SK-N-SH (cell line): ENCODE results near the gene UBXN2A. TPM values are rescaled to one million over a fixed set of nuclear protein-coding genes. Genes with fewer than 3 reads are reported as not detected.
A peak's percentile ranks its signal among the peaks of the same experiment; 100 is the strongest.

ENCODE experiments used
- CTCF ChIA-PET: fragments of 300-600, 350-600 bp; formaldehyde crosslinking; extraction: SDS; loops from one replicate; lab custom pipeline; 2021; lab: Yijun Ruan, JAX
- POLR2A ChIA-PET: fragments of 350-600 bp; sonication (Branson Sonifier 250); formaldehyde crosslinking; extraction: SDS; loops from one replicate; lab custom pipeline; 2020; ENCODE audit warnings: antibody characterized with exemption, inconsistent platforms; lab: Yijun Ruan, JAX
- DNase-seq: peaks from one replicate; pipeline ENCODE4 v3.0.0; 2012
- H2AFZ ChIP-seq: fragments of 200-600 bp; sonication (generic); 2 replicates; pipeline ENCODE4 v1.8.1; 2016; ENCODE audit warnings: antibody characterized with exemption, mild to moderate bottlenecking, low read depth
- H3F3A ChIP-seq: fragments of 200-600 bp; sonication (generic); replicated peaks from 2 replicates; pipeline ENCODE3; 2016; ENCODE audit warnings: antibody characterized with exemption, mild to moderate bottlenecking; ENCODE audit not compliant: insufficient read depth
- H3K27ac ChIP-seq, 2 experiments: fragments of 200-500 bp in 1 of 2; fragments of 200-600 bp in 1 of 2; sonication (Bioruptor generic) in 1 of 2; sonication (generic), shearing (Covaris generic) in 1 of 2; 2 replicates each; pipeline versions ENCODE4 v1.5.1 to v1.6.1; 2014 to 2016; ENCODE audit warnings: low read depth in 2 of 2, inconsistent platforms in 1 of 2, low read length in 1 of 2, mild to moderate bottlenecking in 1 of 2, mixed read lengths in 1 of 2
- H3K27me3 ChIP-seq: fragments of 200-600 bp; sonication (generic), shearing (Covaris generic); 2 replicates; pipeline ENCODE4 v1.6.1; 2016; ENCODE audit warnings: mixed run types; ENCODE audit not compliant: insufficient read depth
- H3K36me3 ChIP-seq, 2 experiments: fragments of 200-500 bp in 1 of 2; fragments of 200-600 bp in 1 of 2; sonication (Bioruptor generic) in 1 of 2; sonication (generic) in 1 of 2; replicated peaks in 1 of 2; 2 replicates each; pipeline versions ENCODE3 to v1.5.1; 2014 to 2016; ENCODE audit warnings: low read length in 1 of 2, mild to moderate bottlenecking in 1 of 2; ENCODE audit not compliant: insufficient read depth in 2 of 2, control insufficient read depth in 1 of 2
- H3K4me1 ChIP-seq, 2 experiments: fragments of 200-500 bp in 1 of 2; fragments of 200-600 bp in 1 of 2; sonication (Bioruptor generic) in 1 of 2; sonication (generic), shearing (Covaris generic) in 1 of 2; 2 replicates each; pipeline versions ENCODE4 v1.5.1 to v1.6.1; 2014 to 2016; ENCODE audit warnings: low read depth in 1 of 2, low read length in 1 of 2, mixed run types in 1 of 2; ENCODE audit not compliant: insufficient read depth in 2 of 2, control insufficient read depth in 1 of 2
- H3K4me2 ChIP-seq: fragments of 200-600 bp; sonication (generic), shearing (Covaris generic); 2 replicates; pipeline ENCODE4 v1.6.1; 2017; ENCODE audit warnings: mixed run types
- H3K4me3 ChIP-seq, 2 experiments: fragments of 200-500 bp in 1 of 2; fragments of 200-600 bp in 1 of 2; sonication (Bioruptor generic) in 1 of 2; sonication (generic), shearing (Covaris generic) in 1 of 2; 2 replicates each; pipeline versions ENCODE4 v1.5.1 to v1.8.1; 2014 to 2016; ENCODE audit warnings: low read depth in 2 of 2, inconsistent platforms in 1 of 2, low read length in 1 of 2, mild to moderate bottlenecking in 1 of 2, mixed read lengths in 1 of 2, moderate library complexity in 1 of 2
- H3K79me2 ChIP-seq: fragments of 200-600 bp; sonication (generic); 2 replicates; pipeline ENCODE4 v1.8.1; 2017; ENCODE audit warnings: mild to moderate bottlenecking; ENCODE audit not compliant: insufficient read depth
- H3K9ac ChIP-seq: fragments of 200-600 bp; sonication (generic); 2 replicates; pipeline ENCODE4 v1.6.1; 2017; ENCODE audit warnings: mixed run types
- H3K9me2 ChIP-seq: fragments of 200-600 bp; sonication (generic); 2 replicates; pipeline ENCODE4 v1.6.1; 2017; ENCODE audit warnings: mixed run types
- H3K9me3 ChIP-seq: fragments of 200-600 bp; sonication (generic); 2 replicates; pipeline ENCODE4 v1.6.1; 2017; ENCODE audit warnings: mixed run types, mild to moderate bottlenecking, moderate library complexity
- H4K20me1 ChIP-seq: fragments of 200-600 bp; sonication (generic); 2 replicates; pipeline ENCODE4 v1.6.1; 2017; ENCODE audit warnings: mild to moderate bottlenecking, mixed run types; ENCODE audit not compliant: insufficient read depth
- CTCF ChIP-seq: fragments of 200-600 bp; sonication (generic); IDR thresholded peaks from 2 replicates; pipeline ENCODE4 v1.6.1; 2017; ENCODE audit warnings: antibody characterized with exemption, mild to moderate bottlenecking, moderate library complexity
- ELF1 ChIP-seq: IDR thresholded peaks from 2 replicates; pipeline ENCODE4 v1.4.0; 2012
- EP300 ChIP-seq, 2 experiments: IDR thresholded peaks; 2 replicates each; pipeline versions ENCODE4 v1.4.0 to v1.6.1; 2012; ENCODE audit warnings: borderline replicate concordance in 1 of 2, low read depth in 1 of 2, low read length in 1 of 2
- EZH2phosphoT487 ChIP-seq: fragments of 200-600 bp; sonication (generic); IDR thresholded peaks from 2 replicates; pipeline ENCODE4 v1.6.1; 2017; ENCODE audit warnings: low read depth, mixed run types, mild to moderate bottlenecking, antibody characterized with exemption, moderate library complexity, borderline replicate concordance
- FOXJ3 ChIP-seq: sonication (generic); formaldehyde crosslinking; IDR thresholded peaks from 2 replicates; pipeline ENCODE4 v1.5.1; 2020; ENCODE audit warnings: mild to moderate bottlenecking, missing genetic modification reagents
- FOXM1 ChIP-seq: IDR thresholded peaks from 2 replicates; pipeline ENCODE4 v1.4.0; 2012; ENCODE audit warnings: low read depth, mild to moderate bottlenecking
- GATA2 ChIP-seq: sonication (generic); formaldehyde crosslinking; IDR thresholded peaks from 2 replicates; pipeline ENCODE4 v1.5.0; 2020; ENCODE audit warnings: mild to moderate bottlenecking, missing genetic modification reagents
- IRF3 ChIP-seq: fragments of 150-350 bp; IDR thresholded peaks from 2 replicates; pipeline ENCODE4 v1.6.1; 2016; ENCODE audit warnings: mild to moderate bottlenecking, low read depth, low read length
- JUND ChIP-seq: IDR thresholded peaks from 2 replicates; pipeline ENCODE4 v1.4.0; 2012
- MAX ChIP-seq: IDR thresholded peaks from 2 replicates; pipeline ENCODE4 v1.4.0; 2012; ENCODE audit warnings: low read depth
- MXI1 ChIP-seq: IDR thresholded peaks from 2 replicates; pipeline ENCODE4 v1.6.1; 2012; ENCODE audit warnings: mild to moderate bottlenecking, low read depth, low read length, improper control_type of control experiment
- NFIC ChIP-seq: IDR thresholded peaks from 2 replicates; pipeline ENCODE4 v1.4.0; 2012; ENCODE audit warnings: borderline replicate concordance
- NRF1 ChIP-seq: IDR thresholded peaks from 2 replicates; pipeline ENCODE4 v1.6.1; 2012; ENCODE audit warnings: low read depth, mild to moderate bottlenecking, low read length
- POLR2AphosphoS5 ChIP-seq: IDR thresholded peaks from 2 replicates; pipeline ENCODE4 v1.6.1; 2012; ENCODE audit warnings: low read depth, low read length
- RAD21 ChIP-seq: IDR thresholded peaks from 2 replicates; pipeline ENCODE4 v1.6.1; 2012; ENCODE audit warnings: mild to moderate bottlenecking, low read length
- REST ChIP-seq: IDR thresholded peaks from 2 replicates; pipeline ENCODE4 v1.6.1; 2012; ENCODE audit warnings: mild to moderate bottlenecking, low read depth, low read length, moderate library complexity
- RFX5 ChIP-seq: IDR thresholded peaks from 2 replicates; pipeline ENCODE4 v1.6.1; 2012; ENCODE audit warnings: mild to moderate bottlenecking, improper control_type of control experiment, low read length
- RXRA ChIP-seq: IDR thresholded peaks from 2 replicates; pipeline ENCODE4 v1.4.0; 2012; ENCODE audit warnings: low read depth, mild to moderate bottlenecking, borderline replicate concordance
- SIN3A ChIP-seq: IDR thresholded peaks from 2 replicates; pipeline ENCODE4 v1.6.1; 2012; ENCODE audit warnings: low read depth, mild to moderate bottlenecking, low read length, moderate library complexity, borderline replicate concordance
- SMC3 ChIP-seq: IDR thresholded peaks from 2 replicates; pipeline ENCODE4 v1.6.1; 2012; ENCODE audit warnings: low read depth, low read length, improper control_type of control experiment
- TAF1 ChIP-seq: IDR thresholded peaks from 2 replicates; pipeline ENCODE4 v1.6.1; 2012; ENCODE audit warnings: low read depth, mild to moderate bottlenecking, low read length, moderate library complexity, borderline replicate concordance
- TCF12 ChIP-seq: IDR thresholded peaks from 2 replicates; pipeline ENCODE4 v1.4.0; 2012
- TEAD4 ChIP-seq: IDR thresholded peaks from 2 replicates; pipeline ENCODE4 v1.4.0; 2012; ENCODE audit warnings: mild to moderate bottlenecking, borderline replicate concordance; ENCODE audit not compliant: insufficient read depth
- USF2 ChIP-seq: fragments of 150-350 bp; IDR thresholded peaks from 2 replicates; pipeline ENCODE4 v1.6.1; 2017; ENCODE audit warnings: antibody characterized with exemption, low read length, low read depth, borderline replicate concordance
- WGBS: methylation state at CpG from one replicate; pipeline ENCODE4 v1.1.6; 2017; ENCODE audit warnings: low lambda C conversion rate; 5-methylcytosine and 5-hydroxymethylcytosine counted together
- polyA plus RNA-seq, 3 experiments: library from polyadenylated mRNA; depleted of rRNA; stranded (reverse); fragments of >200 nt; gene quantifications; 2 replicates each; pipeline ENCODE4 v1.2.3, GENCODE V29; 2012

Gene UBXN2A
- polyA plus RNA-seq, 1 of the 3 experiments (the other 2 are of a cell fraction), result 5.8 TPM

- peaks cover 3 to 25% of the 10 kb centered on the region in 2 experiments; a peak in 2 of 4 replicates for H3K4me1 ChIP-seq
- peak overlapping the region; percentile 94 for H2AFZ ChIP-seq
- ChIA-PET POLR2A (interaction anchor here (1.0 to 2.4 kb wide), 7 partner anchors 16 to 124 kb away, joined by 3 to 16 read pairs (median 4); partner anchors contain the start of genes ATAD2B, SF3B6, TP53I3 and UBXN2A), CTCF (interaction anchor here (0.6 to 5.1 kb wide), 8 partner anchors 9 to 225 kb away, joined by 3 to 43 read pairs (median 8); partner anchors contain the start of genes ATAD2B and TP53I3)
- peaks cover 15% of the 10 kb centered on the region for H3F3A ChIP-seq
- H3K9me2 ChIP-seq, result no peaks in the 10 kb centered on the region
- no peaks in the 10 kb centered on the region for H4K20me1 ChIP-seq
- no peaks in the 10 kb centered on the region for H3K27me3 ChIP-seq
- peak overlapping the region in 1 of 2 experiments; percentile 72; a peak in 2 of 4 replicates for H3K27ac ChIP-seq
- no peak for TF ChIP-seq FOXM1
- TF ChIP-seq JUND, result no peak
- no peak for TF ChIP-seq MXI1
- no peak for TF ChIP-seq GATA2 (CRISPR knock-in tag)
- no peak for TF ChIP-seq FOXJ3 (CRISPR knock-in tag)
- 0 out of 2 replicates have a peak, but pooled peaks have one; percentile 23 for TF ChIP-seq ELF1
- TF ChIP-seq USF2, result no peak
- TF ChIP-seq POLR2AphosphoS5, result no peak
- no peak for TF ChIP-seq TEAD4
- 0 out of 2 replicates have a peak, but pooled peaks have one; percentile 36 for TF ChIP-seq NFIC
- no peak for TF ChIP-seq RXRA
- 0 out of 2 replicates have a peak, but pooled peaks have one; percentile 24 for TF ChIP-seq SIN3A
- no peak for TF ChIP-seq REST
- no peak for TF ChIP-seq EP300 (IDR thresholded peaks at IDR 0.05; ENCODE audit: borderline replicate concordance in 1 of 2, low read depth in 1 of 2, low read length in 1 of 2)
- no peak for TF ChIP-seq MAX
- TF ChIP-seq CTCF, result no peak
- no peak for TF ChIP-seq TCF12
- TF ChIP-seq IRF3, result no peak
- TF ChIP-seq TAF1, result no peak
- no peak for TF ChIP-seq EZH2phosphoT487
- TF ChIP-seq RFX5, result no peak
- TF ChIP-seq NRF1, result no peak
- TF ChIP-seq SMC3, result no peak
- TF ChIP-seq RAD21, result no peak
- H3K9me3 ChIP-seq, result no peaks in the 10 kb centered on the region
- WGBS, result 15% methylated on average over 42 of the region's 47 CpGs
- H3K9ac ChIP-seq, result peak overlapping the region; percentile 65
- H3K4me2 ChIP-seq, result peak overlapping the region; percentile 92
- peak; percentile 75 for DNase-seq
- H3K36me3 ChIP-seq, result peaks cover 0 to 4% of the 10 kb centered on the region in 2 experiments
- H3K79me2 ChIP-seq, result peaks cover 18% of the 10 kb centered on the region
- peak overlapping the region; percentile 77 to 80 for H3K4me3 ChIP-seq
Measured at GRCh38 chr2:24050041-24050979, 110.0 kb downstream of the UBXN2A start.
